AG09309 (cell line): ENCODE data around the gene LRTM1.

Experiments used
- DNase-seq: peaks from one replicate; pipeline ENCODE4 v3.0.0-alpha.2; 2010; ENCODE audit warnings: low read depth
- H3K4me3 ChIP-seq: 2 replicates; pipeline ENCODE4 v1.5.1; 2011; ENCODE audit warnings: mild to moderate bottlenecking, low read depth, low read length, moderate library complexity; ENCODE audit not compliant: control insufficient read depth
- CTCF ChIP-seq: IDR thresholded peaks from 2 replicates; pipeline ENCODE4 v1.5.1; 2011; ENCODE audit warnings: mild to moderate bottlenecking, low read depth, low read length, inconsistent platforms; ENCODE audit not compliant: insufficient read depth, control insufficient read depth; ENCODE audit errors: missing control alignments

LRTM1 gene

DNA sequence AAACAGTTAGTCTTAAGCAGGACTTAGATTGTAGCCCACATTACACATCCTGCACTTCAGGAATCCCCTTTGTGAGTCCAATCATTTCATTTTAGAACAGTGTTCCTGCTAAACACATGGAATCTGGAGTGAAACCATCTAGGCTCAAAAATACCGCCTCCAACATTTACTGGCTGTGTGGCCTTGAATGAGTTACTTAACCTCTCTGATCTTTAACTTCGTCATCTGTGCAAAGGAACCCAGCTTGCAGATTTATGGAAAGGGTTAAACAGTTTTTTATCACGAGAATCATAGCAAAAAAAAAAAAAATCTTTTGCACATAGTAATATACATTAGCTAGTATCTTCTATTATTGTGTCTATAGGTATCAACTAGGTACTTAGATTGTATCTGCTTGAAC is 8.0 kb upstream of the LRTM1 start:
- no peak for DNase-seq
- no peak for TF ChIP-seq CTCF
- H3K4me3 ChIP-seq: no peak overlapping the region

GRCh38 chr3:54932606-54933005 is 4.7 kb upstream of the LRTM1 start:
- TF ChIP-seq CTCF: no peak
- H3K4me3 ChIP-seq: no peak overlapping the region
- DNase-seq: no peak

- no peak overlapping the region for H3K4me3 ChIP-seq
- TF ChIP-seq CTCF: no peak
- no peak for DNase-seq
These were observed 3.3 kb upstream of the LRTM1 start for GRCh38 chr3:54931182-54931581.

DNA sequence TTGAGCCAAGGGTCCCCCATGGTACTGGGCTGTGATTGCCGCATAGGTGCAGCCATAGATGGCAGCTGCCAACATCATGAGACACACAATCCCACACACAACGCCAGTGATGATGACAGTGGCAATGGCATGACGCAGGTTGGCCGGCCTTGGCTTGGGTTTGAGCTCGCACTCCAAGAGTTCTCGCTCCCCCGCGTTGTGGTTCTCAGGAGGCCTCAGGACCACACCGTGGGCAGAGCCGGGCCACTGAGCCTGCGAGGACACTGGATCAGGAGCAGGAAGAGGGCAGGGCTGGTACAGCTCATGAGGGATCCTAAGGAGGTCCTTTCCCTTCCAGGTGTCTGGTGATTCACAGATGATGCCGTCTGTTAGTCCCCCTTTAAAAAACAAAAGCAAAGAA is 9.3 kb downstream of the LRTM1 start:
- no peak for DNase-seq
- TF ChIP-seq CTCF: no peak
- H3K4me3 ChIP-seq: no peak overlapping the region

DNA sequence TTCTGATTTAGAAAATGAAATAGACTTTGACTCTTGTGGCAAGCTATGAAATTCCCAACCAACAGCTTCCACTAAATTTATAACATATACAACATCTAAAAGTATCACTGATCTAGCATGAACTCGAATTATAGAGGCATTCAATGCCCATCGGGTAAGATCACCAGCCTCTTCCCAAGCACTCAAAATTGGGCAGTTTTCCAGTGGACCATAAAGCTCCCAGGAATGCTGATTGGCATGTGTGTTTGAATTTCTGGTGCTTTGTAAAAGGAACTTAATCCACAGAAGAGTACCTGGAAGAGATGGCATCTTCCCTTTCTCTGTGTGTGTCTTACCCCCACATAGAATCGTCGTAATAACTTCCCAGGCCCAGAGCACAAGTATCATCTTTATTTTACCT is 10.0 kb downstream of the LRTM1 start:
- TF ChIP-seq CTCF: no peak
- H3K4me3 ChIP-seq: no peak overlapping the region
- no peak for DNase-seq

DNA sequence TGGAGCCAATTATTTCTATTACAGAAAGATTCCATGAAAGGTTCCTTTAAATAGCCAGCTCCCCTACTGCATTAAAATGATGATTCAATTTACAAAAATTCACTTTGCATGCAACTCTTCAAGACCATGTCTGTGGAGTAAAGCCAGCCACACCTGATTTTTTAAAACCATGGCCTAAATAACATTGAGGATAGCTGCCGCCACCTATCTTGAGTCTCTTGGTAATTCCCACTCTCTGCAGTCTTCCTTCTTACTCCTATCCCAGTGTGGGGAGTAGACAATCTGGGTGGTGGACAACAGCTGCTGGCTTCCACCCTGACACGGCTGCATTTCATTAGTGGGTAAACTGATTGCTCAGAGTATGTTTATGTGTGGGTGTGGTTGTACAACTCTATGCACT is 10.7 kb downstream of the LRTM1 start:
- TF ChIP-seq CTCF: peak; percentile 11
- DNase-seq: peak; percentile 85
- no peak overlapping the region for H3K4me3 ChIP-seq

GRCh38 chr3:54916732-54917131 is 11.1 kb downstream of the LRTM1 start:
- no peak for TF ChIP-seq CTCF
- H3K4me3 ChIP-seq: no peak overlapping the region
- no peak for DNase-seq
